Stimulated activated CD8-positive, alpha-beta memory T cell treated with anti-CD3 and anti-CD28 coated beads, Interleukin-15, amount 100 ng/mL, for 1 hour (primary cell): ENCODE results near the gene SH2B2.
"Not testable (repeated sequence)": the region's sequence is repeated elsewhere in the genome, so short reads cannot be mapped to it uniquely, and the experiment has no call there.

Experiments
- DNase-seq: peaks from one replicate; pipeline ENCODE4 v3.0.0-alpha.2; 2020; ENCODE audit warnings: low read depth

The SH2B2 gene

GRCh38 chr7:102306916-102307677 is 20.4 kb downstream of the SH2B2 start:
- DNase-seq = no peak

DNA sequence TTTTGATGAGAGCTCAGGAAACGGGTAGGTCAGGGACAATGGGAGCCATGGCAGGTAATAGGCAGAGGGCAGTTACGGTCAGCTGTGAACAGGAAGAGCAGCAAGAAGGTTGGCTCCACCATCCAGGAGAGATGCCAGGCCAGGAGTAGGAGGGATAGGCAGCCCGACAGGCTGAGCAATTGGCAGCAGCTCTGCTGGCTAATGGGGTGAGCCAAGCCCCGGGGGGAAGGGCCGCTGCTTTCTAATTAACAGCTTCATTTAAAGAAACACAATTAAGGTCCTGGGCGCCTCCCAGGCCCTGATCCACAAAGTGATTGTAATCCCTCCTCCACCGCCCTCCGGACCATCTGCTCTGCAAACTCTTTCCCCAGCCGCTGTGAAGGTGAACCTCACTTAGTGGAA is 23.7 kb downstream of the SH2B2 start:
- DNase-seq = no peak

GRCh38 chr7:102312317-102312716 is 25.6 kb downstream of the SH2B2 start:
- DNase-seq = no peak

- DNase-seq = no peak
Measured at GRCh38 chr7:102313997-102314780, 27.5 kb downstream of the SH2B2 start.

- no peak for DNase-seq
Measured at GRCh38 chr7:102317231-102318059, 30.8 kb downstream of the SH2B2 start.

DNA sequence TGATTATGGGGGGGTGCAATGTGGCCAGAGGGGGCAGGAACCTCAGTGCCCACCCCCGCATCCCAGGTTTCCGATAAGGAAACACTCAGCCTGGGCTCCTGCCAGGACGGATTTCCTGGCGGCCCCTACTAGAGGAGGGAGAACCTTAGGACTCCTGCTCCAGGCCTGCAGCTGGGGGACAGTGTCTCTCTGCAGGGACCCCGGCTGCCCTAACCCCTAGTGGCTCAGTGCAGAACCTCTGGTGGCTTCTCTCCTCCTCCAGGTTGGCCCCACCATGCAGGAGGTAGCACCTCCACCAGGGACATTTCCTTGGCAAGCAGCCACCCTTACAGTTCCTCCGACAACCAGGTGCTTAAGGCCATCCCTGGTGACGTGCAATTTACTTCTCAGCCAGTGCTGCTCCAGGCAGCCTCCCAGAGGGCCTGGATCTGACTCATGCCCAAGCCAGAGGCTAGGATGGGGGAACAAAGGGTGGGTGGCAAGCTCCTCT is 31.9 kb downstream of the SH2B2 start:
- DNase-seq = no peak

DNA sequence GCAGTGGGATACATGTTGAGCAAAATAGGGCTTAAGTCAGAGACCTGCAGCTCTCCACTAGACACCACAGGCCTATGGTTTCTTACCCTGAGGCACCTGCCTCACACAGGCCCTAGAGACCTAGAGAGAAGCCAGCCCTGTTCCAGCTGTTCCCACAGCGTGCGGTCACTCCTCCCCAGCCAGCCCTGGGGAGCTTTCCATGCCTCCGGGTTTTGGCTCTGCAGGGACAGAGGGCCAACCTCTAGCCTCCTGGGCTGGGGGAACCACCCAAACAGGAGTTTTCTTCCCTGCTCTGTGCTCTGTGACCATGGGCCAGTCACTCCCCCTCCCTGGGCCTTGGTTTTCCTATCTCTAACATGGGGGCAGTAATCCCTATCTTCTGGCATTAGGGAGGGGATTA is 33.0 kb downstream of the SH2B2 start:
- no peak for DNase-seq

GRCh38 chr7:102320181-102320580 is 33.5 kb downstream of the SH2B2 start:
- no peak for DNase-seq

DNA sequence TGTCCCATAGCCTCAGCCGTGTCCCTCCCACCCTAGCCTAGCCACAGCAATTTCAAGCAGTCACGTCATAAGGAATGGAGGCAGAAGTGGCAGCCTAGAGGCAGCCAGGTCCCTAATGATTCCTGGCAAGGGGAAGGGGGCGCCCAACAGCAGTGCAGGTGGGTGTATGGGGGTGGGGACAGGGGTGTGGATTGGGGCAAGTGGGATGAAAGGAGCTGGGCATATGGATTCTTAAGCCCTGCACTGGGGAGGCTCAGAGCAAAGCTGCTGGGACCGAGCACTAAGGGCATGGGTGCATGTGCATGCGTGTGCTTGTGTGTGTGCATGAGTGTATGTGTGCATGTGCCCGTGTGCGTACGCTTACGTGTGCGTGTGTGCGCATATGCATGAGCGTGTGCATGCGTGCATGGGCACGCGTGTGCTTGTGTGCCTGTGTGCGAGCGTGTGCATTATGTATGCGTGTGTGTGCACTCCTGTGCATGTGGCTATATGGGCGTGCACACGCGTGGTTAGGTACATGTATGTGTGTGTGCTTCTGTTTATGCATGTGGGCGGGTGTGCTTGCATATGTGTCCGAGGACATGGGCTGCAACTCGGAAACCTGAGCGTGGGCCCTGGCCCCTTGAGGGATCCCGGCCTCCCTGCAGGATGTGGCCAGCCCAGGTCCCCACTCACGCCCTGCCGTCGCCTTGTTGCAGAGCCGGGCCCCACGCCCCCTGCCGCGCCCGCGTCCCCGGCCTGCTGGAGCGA is 34.1 kb downstream of the SH2B2 start:
- no peak for DNase-seq

DNA sequence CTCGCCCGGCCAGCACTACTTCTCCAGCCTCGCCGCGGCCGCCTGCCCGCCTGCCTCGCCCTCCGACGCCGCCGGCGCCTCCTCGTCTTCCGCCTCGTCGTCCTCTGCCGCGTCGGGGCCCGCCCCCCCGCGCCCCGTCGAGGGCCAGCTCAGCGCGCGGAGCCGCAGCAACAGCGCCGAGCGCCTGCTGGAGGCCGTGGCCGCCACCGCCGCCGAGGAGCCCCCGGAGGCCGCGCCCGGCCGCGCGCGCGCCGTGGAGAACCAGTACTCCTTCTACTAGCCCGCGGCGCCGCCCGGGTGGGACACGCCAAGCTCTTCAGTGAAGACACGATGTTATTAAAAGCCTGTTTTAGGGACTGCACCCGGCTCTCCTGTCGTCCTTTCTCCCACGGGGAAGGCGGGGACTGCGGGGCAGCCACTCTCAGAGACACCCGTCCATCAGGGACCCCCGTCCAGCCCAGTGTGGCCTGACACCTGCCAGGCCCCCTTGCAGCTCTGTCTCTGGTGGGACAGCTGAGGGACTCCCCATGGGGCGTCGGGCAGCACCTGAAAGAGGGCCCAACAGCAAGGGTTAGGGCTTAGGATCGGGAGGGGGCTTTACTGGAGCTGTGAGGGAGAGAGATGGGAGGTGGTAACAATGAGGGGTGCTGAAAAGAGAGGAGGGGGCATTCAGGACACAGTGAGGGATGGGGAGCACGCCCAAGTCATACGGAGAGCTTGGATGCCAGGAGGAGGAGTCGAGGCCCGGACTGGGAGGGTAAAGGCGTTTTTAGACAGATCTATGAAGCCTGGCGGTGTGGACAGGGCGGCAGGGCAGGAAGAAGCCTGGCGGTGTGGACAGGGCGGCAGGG is 34.9 kb downstream of the SH2B2 start:
- DNase-seq = no peak

GRCh38 chr7:102322202-102322715 is 35.6 kb downstream of the SH2B2 start:
- DNase-seq = no peak

DNA sequence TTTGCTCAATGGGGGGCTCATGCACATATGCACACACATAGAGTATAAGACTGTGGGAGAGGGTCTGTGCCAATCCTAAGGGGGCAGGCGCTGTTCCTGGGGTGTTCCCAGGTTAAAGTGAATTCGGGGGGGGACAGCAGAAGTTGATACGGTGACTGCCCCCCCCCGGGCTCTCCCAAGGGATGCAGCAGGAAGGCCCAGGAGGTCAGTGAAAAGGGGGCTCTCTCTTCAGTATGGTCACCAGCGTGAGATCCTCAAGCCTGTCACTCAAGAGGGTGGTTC is 37.2 kb downstream of the SH2B2 start:
- DNase-seq = no peak

- DNase-seq = not testable (repeated sequence)
Measured at GRCh38 chr7:102325106-102325505, 38.4 kb downstream of the SH2B2 start.

GRCh38 chr7:102326157-102326889 is 39.7 kb downstream of the SH2B2 start:
- no peak for DNase-seq

GRCh38 chr7:102327183-102327582 is 40.5 kb downstream of the SH2B2 start:
- not testable (repeated sequence) for DNase-seq

DNA sequence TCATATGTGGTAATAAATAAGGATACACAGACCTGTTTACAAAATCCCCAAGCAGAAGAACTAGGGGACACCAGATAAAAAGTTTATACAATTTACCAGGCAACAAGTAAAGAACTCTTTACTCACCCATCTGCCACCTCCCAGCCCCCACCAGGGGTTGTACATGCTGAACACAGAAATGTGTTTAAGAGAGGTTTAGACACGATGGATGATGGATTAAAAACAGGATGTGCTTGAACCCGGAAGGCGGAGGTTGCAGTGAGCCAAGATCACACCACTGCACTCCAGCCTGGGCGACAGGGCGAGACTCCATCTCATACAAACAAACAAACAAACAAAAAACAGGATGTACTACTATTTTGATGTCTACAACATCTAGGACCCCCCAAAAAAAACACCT is 42.2 kb downstream of the SH2B2 start:
- not testable (repeated sequence) for DNase-seq

- not testable (repeated sequence) for DNase-seq
Measured at GRCh38 chr7:102329366-102329765, 42.7 kb downstream of the SH2B2 start.

DNA sequence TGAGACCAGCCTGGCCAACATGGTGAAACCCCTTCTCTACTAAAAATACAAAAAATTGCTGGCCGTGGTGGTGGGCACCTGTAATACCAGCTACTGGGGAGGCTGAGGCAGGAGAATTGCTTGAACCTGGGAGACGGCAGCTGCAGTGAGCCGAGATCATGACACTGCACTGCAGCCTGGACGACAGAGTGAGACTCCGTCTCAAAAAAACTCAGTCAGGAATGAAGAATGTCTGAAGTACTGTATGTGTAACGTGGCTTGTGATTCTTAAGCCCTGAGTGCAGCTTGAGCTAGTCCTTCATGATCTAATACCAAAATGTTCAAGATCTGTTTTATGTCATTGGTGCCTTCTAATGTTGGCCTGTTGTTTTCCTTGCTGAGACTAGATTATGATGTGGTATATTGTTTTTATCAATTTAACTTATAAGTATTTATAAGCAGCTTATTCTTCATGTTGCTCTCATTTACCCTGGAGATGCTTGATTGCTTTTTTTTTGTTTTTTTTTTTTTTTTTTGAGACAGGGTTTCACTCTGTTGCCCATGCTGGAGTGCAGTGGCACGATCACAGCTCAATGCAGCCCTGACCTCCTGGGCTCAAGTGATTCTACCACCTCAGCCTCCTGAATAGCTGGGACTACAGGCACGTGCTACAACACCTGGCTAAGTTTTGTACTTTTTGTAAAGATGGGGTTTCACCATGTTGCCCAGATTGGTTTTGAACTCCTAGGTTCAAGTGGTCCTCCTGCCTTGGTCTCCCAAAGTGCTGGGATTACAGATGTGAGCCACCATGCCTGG is 44.2 kb downstream of the SH2B2 start:
- not testable (repeated sequence) for DNase-seq

DNA sequence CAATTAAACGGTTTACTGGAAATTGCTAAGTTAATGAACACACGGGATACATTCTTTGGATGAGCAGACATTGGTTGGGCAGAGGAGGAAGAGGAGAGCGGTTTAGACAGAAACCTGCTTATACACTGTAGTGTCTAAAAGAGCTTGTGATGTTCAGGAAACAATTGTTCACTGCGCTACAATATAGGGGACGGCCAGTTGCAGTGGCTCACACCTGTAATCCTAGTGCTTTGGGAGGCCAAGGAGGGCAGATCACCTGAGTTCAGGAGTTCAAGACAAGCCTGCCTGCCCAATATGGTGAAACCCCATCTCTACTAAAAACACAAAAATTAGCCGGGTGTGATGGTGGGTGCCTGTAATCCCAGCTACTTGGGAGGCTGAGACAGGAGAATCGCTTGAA is 48.9 kb downstream of the SH2B2 start:
- not testable (repeated sequence) for DNase-seq
